Caki2 (cell line): ENCODE measurements around the gene SYCE3. TPM values are rescaled to one million over a fixed set of nuclear protein-coding genes. Genes with fewer than 3 reads are reported as not detected.

ENCODE experiments used
- DNase-seq: peaks from one replicate; pipeline ENCODE4 v3.0.0-alpha.2; 2015; ENCODE audit warnings: low read depth
- in situ Hi-C: cut with HindIII; loops from 2 replicates; pipeline ENCODE4 v1.10.0; 2016; ENCODE audit warnings: low sequenced_read_pairs, low pct_unique_long_range_greater_than_20kb, mixed read lengths
- total RNA-seq: library from RNA; depleted of rRNA; stranded (reverse); fragments of >200 nt; shearing (Covaris generic); gene quantifications from 2 replicates; pipeline ENCODE4 v1.2.3, GENCODE V29; 2014; ENCODE audit warnings: low replicate concordance

Gene SYCE3
- total RNA-seq, 1 experiment from 2014 or later: not detected

GRCh38 chr22:50516068-50516467 lies 46.7 kb downstream of the SYCE3 start:
- in situ Hi-C loops: no loop called here
- no peak for DNase-seq

- in situ Hi-C loops: no loop called here
- DNase-seq: no peak
Measured at GRCh38 chr22:50513175-50513574, 49.5 kb downstream of the SYCE3 start.

GRCh38 chr22:50508897-50509296 lies 53.8 kb downstream of the SYCE3 start:
- in situ Hi-C loops: no loop called here
- no peak for DNase-seq

- peak; percentile 93 for DNase-seq
- in situ Hi-C loops: no loop called here
Measured at GRCh38 chr22:50507991-50508884, 54.5 kb downstream of the SYCE3 start, which contains the start of gene NCAPH2. NCAPH2 (plus strand) TSS chr22:50508224; CDS start chr22:50508338, 114 bp downstream.

- peak; percentile 58 for DNase-seq
- in situ Hi-C loops: no loop called here
Measured at GRCh38 chr22:50507421-50507990, 55.2 kb downstream of the SYCE3 start, which contains the start of gene LMF2. LMF2 (minus strand) TSS chr22:50507702; CDS start chr22:50507675, 27 bp downstream.

GRCh38 chr22:50506611-50507420 lies 55.9 kb downstream of the SYCE3 start:
- in situ Hi-C loops: no loop called here
- DNase-seq: no peak

GRCh38 chr22:50505776-50506610 lies 56.7 kb downstream of the SYCE3 start:
- DNase-seq: no peak
- in situ Hi-C loops: no loop called here

- DNase-seq: no peak
- in situ Hi-C loops: no loop called here
Measured at GRCh38 chr22:50505276-50505775, 57.4 kb downstream of the SYCE3 start.

GRCh38 chr22:50504369-50505211 lies 58.1 kb downstream of the SYCE3 start:
- in situ Hi-C loops: no loop called here
- no peak for DNase-seq

- in situ Hi-C loops: no loop called here
- no peak for DNase-seq
Measured at GRCh38 chr22:50503475-50504145, 59.1 kb downstream of the SYCE3 start.

GRCh38 chr22:50502628-50503474 lies 59.9 kb downstream of the SYCE3 start:
- DNase-seq: no peak
- in situ Hi-C loops: no loop called here

GRCh38 chr22:50502096-50502495 lies 60.6 kb downstream of the SYCE3 start:
- in situ Hi-C loops: no loop called here
- no peak for DNase-seq
